SJCRH30 (cell line): ENCODE data around the gene NFYB. TPM values are rescaled to one million over a fixed set of nuclear protein-coding genes. Genes with fewer than 3 reads are reported as not detected.
"Not testable (repeated sequence)": the region's sequence is repeated elsewhere in the genome, so short reads cannot be mapped to it uniquely, and the experiment has no call there.

Experiments
- DNase-seq, 2 experiments: peaks; one replicate each; pipeline ENCODE4 v3.0.0-alpha.2; 2015 to 2020
- H3K27ac ChIP-seq: fragments of 250-450 bp; sonication (Bioruptor Pico); 2 replicates; pipeline ENCODE4 v1.5.1; 2020; ENCODE audit warnings: mild to moderate bottlenecking, moderate library complexity
- H3K27me3 ChIP-seq: fragments of 250-450 bp; sonication (Bioruptor Pico); 2 replicates; pipeline ENCODE4 v1.5.1; 2020; ENCODE audit warnings: mild to moderate bottlenecking, moderate library complexity
- H3K36me3 ChIP-seq: fragments of 250-450 bp; sonication (Bioruptor Pico); 2 replicates; pipeline ENCODE4 v1.5.1; 2020; ENCODE audit warnings: mild to moderate bottlenecking, moderate library complexity
- H3K4me1 ChIP-seq: fragments of 250-450 bp; sonication (Bioruptor Pico); 2 replicates; pipeline ENCODE4 v1.5.1; 2020; ENCODE audit warnings: mild to moderate bottlenecking, moderate library complexity
- H3K4me3 ChIP-seq: fragments of 250-450 bp; sonication (Bioruptor Pico); 2 replicates; pipeline ENCODE4 v1.5.1; 2020; ENCODE audit warnings: mild to moderate bottlenecking, moderate library complexity
- H3K9me3 ChIP-seq: fragments of 250-450 bp; sonication (Bioruptor Pico); replicated peaks from 2 replicates; pipeline ENCODE4 v1.5.1; 2020; ENCODE audit warnings: mild to moderate bottlenecking, moderate library complexity
- total RNA-seq: library from RNA; depleted of rRNA; stranded (reverse); fragments of >200 nt; shearing (Covaris generic); gene quantifications from 2 replicates; pipeline ENCODE4 v1.2.3, GENCODE V29; 2014; rRNA removed

Gene NFYB
- total RNA-seq, result 33.3 and 38.4 TPM in 2 replicates

DNA sequence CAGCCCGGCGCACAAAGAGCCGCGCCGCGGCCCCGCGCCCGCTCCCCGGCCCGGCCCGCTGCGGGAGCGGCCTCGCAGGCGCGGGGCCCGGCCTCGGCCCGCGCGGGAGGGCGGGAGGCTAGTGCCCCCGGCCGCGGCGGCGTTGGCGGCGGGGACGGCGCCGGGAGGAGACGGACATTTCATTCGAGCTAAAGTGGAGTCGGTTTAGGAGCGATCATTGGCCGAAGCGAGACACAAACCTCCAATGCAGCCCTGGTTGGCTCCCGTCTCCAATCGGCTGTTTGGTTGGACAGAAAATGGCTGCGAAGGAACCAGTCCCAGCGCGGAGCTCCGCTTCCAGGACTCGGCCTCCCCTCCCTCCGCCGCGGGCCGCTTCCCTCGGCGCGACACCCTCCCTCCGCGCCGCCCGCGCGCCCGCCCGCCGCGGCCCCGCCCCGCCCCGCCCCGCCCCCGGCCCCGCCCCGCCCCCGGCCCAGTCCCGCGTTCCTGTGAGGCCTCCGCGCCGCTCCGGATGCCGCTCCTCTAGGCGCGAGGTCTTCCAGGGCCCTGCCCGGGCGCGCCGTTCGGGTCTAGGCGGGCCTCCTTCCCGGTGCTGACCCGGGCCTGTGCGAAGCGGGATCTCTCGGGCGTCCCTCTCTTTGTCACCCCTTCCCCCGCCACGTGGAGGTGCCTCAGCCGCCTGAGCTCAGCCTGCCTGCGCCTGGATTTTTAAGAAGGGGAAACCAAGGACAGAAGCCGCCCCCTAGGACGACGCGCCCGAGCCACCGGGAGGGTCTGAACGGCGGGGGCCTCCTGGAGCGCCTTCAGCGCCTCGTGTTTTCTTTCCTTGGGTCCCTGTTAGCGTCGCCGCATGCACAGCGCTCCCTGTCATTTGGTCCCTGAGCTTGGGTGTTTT lies at the start of gene NFYB:
Gene NFYB, minus strand, starts transcription at position 309 of the 895 bp plus-strand sequence. CDS start 2,757 bp downstream, outside the sequence.
- Histone ChIP-seq H3K27me3 (no peaks in the 10 kb centered on the region), H3K4me3 (peak within 1 kb of the TSS; percentile 92), H3K27ac (peak within 1 kb of the TSS; percentile 79), H3K4me1 (0 out of 2 replicates have a peak, but pooled peaks cover 9% of the 10 kb centered on the region), H3K36me3 (peaks cover 8% of the 10 kb centered on the region), H3K9me3 (no peaks in the 10 kb centered on the region)
- DNase-seq, result peak; percentile 94 to 97

DNA sequence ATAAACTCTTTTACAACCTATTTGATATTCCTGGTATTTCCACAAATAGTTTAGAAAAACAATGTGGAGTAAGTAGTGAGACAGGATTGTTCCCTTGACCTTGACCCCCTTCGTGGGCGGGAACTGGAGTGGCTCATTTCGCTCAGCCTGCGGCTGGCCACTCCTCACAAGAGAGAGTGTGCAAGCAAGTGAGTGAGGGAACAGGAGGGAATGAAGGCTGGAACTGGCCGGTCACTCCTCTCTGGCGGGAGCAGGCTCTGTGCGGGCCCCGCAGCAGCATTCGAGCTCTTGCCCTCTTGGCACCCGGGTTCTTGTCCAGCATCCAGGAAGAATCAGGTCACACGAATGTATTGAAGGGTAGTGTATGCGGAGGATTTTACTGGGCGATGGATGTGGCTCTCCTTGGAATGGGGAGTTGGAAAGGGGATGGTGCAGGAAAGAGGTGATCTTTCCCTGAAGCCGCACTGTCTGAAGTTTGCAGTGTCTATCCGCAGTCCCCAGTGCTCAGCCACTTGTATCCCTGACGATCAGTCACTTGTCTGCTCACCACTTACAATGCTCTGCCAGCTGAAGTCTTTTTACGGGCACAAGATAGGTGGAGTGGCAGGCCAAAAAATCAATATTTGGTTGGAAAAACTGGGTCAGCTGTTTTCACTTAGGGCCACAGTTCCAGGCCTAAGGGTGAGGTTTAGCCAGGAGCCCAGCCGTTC lies 49.6 kb upstream of the NFYB start:
- Histone ChIP-seq H3K36me3 (no peaks in the 10 kb centered on the region), H3K4me3 (no peak overlapping the region), H3K4me1 (no peaks in the 10 kb centered on the region), H3K27ac (no peak overlapping the region), H3K9me3 (no peaks in the 10 kb centered on the region), H3K27me3 (no peaks in the 10 kb centered on the region)
- no peak for DNase-seq

DNA sequence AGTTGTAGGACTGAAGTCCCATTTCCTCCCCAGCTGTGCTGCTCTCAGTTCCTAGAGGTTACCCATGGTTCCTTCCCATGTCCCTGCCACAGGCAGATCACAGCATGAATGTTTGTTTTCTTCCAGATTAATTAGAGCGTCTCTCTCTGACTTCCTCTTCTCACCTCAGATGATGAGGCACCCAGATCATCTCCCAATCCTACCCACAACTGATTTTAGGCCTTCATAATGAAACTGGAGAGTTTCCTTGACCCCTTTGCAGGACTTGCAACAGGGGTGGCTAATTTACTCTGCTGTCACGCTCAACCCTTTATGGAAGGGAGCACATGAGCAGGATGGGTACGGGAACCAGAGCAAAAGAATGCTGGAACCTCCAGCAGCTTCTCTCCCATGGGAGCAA lies 45.4 kb upstream of the NFYB start:
- no peaks in the 10 kb centered on the region for H3K9me3 ChIP-seq
- H3K4me3 ChIP-seq, result no peak overlapping the region
- no peaks in the 10 kb centered on the region for H3K36me3 ChIP-seq
- no peaks in the 10 kb centered on the region for H3K27me3 ChIP-seq
- DNase-seq, result no peak
- no peaks in the 10 kb centered on the region for H3K4me1 ChIP-seq
- no peak overlapping the region for H3K27ac ChIP-seq

- Histone ChIP-seq H3K9me3 (no peaks in the 10 kb centered on the region), H3K36me3 (no peaks in the 10 kb centered on the region), H3K4me1 (no peaks in the 10 kb centered on the region), H3K27me3 (no peaks in the 10 kb centered on the region), H3K27ac (no peak overlapping the region), H3K4me3 (no peak overlapping the region)
- DNase-seq, result no peak
These were observed 44.8 kb upstream of the NFYB start for GRCh38 chr12:104182621-104183378.

DNA sequence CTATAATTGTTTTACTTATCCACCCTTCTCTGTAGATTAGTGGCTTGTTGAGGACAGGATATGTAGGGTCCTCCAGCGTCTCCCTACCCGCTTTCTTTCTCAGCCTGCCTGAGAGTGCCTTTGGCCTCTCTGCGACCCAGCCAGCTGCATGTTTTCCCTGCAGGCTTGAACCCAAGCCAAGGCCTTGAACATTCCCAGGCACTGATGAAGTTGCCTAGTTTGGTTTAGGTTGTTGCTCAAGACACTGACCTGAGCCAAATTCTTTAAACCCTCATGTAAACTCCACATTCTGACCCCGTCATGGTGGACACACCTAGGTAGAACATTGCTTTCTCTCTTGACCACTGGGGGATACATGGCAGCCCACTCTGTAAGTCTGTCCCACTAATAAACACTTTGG lies 44.1 kb upstream of the NFYB start:
- Histone ChIP-seq H3K4me1 (no peaks in the 10 kb centered on the region), H3K27ac (no peak overlapping the region), H3K27me3 (no peaks in the 10 kb centered on the region), H3K36me3 (no peaks in the 10 kb centered on the region), H3K4me3 (no peak overlapping the region), H3K9me3 (no peaks in the 10 kb centered on the region)
- no peak for DNase-seq

GRCh38 chr12:104181313-104181712 lies 43.3 kb upstream of the NFYB start:
- no peak for DNase-seq

GRCh38 chr12:104180374-104180773 lies 42.4 kb upstream of the NFYB start:
- Histone ChIP-seq H3K27me3 (no peaks in the 10 kb centered on the region), H3K4me1 (no peaks in the 10 kb centered on the region), H3K4me3 (no peak overlapping the region), H3K9me3 (no peaks in the 10 kb centered on the region), H3K36me3 (no peaks in the 10 kb centered on the region), H3K27ac (no peak overlapping the region)
- DNase-seq, result no peak

More at GRCh38 chr12:104181313-104181712, 43.3 kb upstream of the NFYB start:
- no peak overlapping the region for H3K27ac ChIP-seq
- H3K27me3 ChIP-seq, result no peaks in the 10 kb centered on the region
- no peaks in the 10 kb centered on the region for H3K36me3 ChIP-seq
- no peaks in the 10 kb centered on the region for H3K9me3 ChIP-seq
- no peaks in the 10 kb centered on the region for H3K4me1 ChIP-seq
- H3K4me3 ChIP-seq, result no peak overlapping the region

GRCh38 chr12:104177663-104178501 lies 39.9 kb upstream of the NFYB start:
- no peak overlapping the region for H3K27ac ChIP-seq

DNA sequence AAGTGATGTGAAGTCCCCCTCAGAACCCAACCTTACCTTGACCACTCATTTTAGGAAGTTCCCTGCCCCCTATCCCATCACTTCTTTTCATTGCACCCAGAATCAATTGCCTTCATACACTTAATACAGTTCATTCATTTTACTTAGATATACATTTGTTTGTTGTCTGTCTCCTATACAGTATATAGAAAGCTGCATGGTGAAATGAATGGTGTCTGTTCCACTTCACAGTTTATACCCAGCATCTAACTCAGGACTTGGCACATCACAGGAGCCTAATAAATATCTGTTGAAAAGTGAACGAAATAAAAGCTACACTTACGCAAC lies 39.3 kb upstream of the NFYB start:
- DNase-seq, result no peak
- no peaks in the 10 kb centered on the region for H3K27me3 ChIP-seq
- H3K27ac ChIP-seq, result no peak overlapping the region

More at GRCh38 chr12:104177663-104178501, 39.9 kb upstream of the NFYB start:
- peak; percentile 20 to 49 for DNase-seq
- H3K27me3 ChIP-seq, result no peaks in the 10 kb centered on the region
- no peak overlapping the region for H3K4me3 ChIP-seq
- H3K9me3 ChIP-seq, result no peaks in the 10 kb centered on the region
- H3K36me3 ChIP-seq, result no peaks in the 10 kb centered on the region
- H3K4me1 ChIP-seq, result no peaks in the 10 kb centered on the region

GRCh38 chr12:104175726-104176247 lies 37.8 kb upstream of the NFYB start:
- no peaks in the 10 kb centered on the region for H3K36me3 ChIP-seq
- H3K27me3 ChIP-seq, result no peaks in the 10 kb centered on the region
- H3K9me3 ChIP-seq, result no peaks in the 10 kb centered on the region
- no peak for DNase-seq
- H3K27ac ChIP-seq, result no peak overlapping the region
- H3K4me1 ChIP-seq, result no peaks in the 10 kb centered on the region
- no peak overlapping the region for H3K4me3 ChIP-seq

More for the DNA sequence above, 39.3 kb upstream of the NFYB start:
- H3K4me1 ChIP-seq, result no peaks in the 10 kb centered on the region
- no peaks in the 10 kb centered on the region for H3K9me3 ChIP-seq
- H3K4me3 ChIP-seq, result no peak overlapping the region
- no peaks in the 10 kb centered on the region for H3K36me3 ChIP-seq

DNA sequence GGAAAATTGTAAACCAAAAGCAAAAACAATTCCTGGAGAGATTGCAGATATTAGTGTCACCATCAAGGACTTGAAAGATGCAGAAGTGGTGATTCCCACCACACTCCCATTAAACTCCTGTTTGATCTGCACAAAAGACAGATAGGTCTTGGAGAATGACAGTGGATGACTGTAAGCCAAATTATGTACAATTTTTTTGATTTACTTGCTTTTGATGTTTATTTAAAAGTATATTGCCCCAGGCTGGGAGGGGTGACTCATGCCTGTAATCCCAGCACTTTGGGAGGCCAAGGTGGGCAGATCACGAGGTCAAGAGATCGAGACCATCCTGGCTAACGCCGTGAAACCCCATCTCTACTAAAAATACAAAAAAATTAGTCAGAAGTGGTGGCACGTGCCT lies 35.8 kb upstream of the NFYB start:
- H3K27ac ChIP-seq, H3K9me3 ChIP-seq, H3K4me1 ChIP-seq, H3K36me3 ChIP-seq, H3K27me3 ChIP-seq, H3K4me3 ChIP-seq, DNase-seq: not testable (repeated sequence)

- no peak for DNase-seq
These were observed 34.5 kb upstream of the NFYB start for GRCh38 chr12:104172570-104172947.

DNA sequence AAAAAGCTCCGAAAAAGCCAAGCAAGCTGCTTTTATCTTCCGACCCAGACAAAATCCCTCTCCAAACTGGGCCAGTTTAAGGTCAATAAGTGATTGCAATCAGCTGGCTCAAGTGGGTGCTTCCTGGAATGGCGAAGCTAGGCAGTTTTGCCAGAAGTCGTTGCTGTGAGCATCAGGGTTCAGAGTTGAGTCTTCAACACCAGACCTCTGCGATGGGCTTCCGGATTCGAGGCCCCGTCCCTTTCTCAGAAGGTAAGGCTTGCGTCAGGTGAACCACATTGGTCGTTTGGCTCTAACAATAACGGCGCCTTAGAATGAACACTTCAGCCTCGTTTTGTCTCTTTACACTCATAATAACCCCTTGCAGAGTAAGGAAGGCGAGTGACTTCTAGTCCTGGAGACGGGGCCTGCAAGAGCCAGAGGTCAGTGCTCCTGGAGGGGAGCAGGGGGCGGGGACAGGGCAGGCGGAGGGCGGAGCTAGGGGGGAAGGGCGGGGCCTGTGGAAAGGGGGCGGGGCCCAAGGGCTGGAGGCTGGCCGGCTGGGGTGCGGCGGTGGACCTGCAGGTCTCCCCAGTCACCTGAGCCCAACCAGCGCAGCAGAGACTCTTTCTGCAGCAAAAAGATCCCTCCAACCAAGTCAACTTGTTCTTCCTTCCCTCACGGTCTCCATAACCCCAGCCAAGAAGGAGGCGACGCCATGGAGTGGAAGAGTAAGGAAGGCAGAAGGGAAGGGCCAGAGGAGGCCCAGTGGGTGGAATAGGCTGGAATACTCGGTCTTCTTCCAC lies 34.0 kb upstream of the NFYB start:
- Histone ChIP-seq H3K4me1 (no peaks in the 10 kb centered on the region), H3K27ac (no peak overlapping the region), H3K4me3 (no peak overlapping the region), H3K27me3 (no peaks in the 10 kb centered on the region), H3K9me3 (no peaks in the 10 kb centered on the region), H3K36me3 (no peaks in the 10 kb centered on the region)
- no peak for DNase-seq

More at GRCh38 chr12:104172570-104172947, 34.5 kb upstream of the NFYB start:
- H3K27me3 ChIP-seq, result no peaks in the 10 kb centered on the region
- H3K27ac ChIP-seq, result no peak overlapping the region
- H3K9me3 ChIP-seq, result no peaks in the 10 kb centered on the region
- no peaks in the 10 kb centered on the region for H3K4me1 ChIP-seq
- H3K36me3 ChIP-seq, result no peaks in the 10 kb centered on the region
- no peak overlapping the region for H3K4me3 ChIP-seq
